Lower leg skin (tissue), 3 donors: ENCODE measurements around the gene PDSS2.

Experiments used
- POLR2A ChIP-seq, 2 donors: fragments of 450-650 bp; IDR thresholded peaks; one replicate each; pipeline ENCODE4 v1.6.1; 2016 to 2017; ENCODE audit warnings: antibody characterized with exemption in 2 of 2, mild to moderate bottlenecking in 1 of 2, moderate library complexity in 1 of 2
- TF ChIP-seq, protein P1 (sequence below), 3 donors: fragments of 450-650 bp; IDR thresholded peaks; one replicate each; pipeline ENCODE4 v1.5.1; 2016; ENCODE audit warnings: antibody characterized with exemption in 3 of 3, mild to moderate bottlenecking in 3 of 3, moderate library complexity in 2 of 3

DNA sequence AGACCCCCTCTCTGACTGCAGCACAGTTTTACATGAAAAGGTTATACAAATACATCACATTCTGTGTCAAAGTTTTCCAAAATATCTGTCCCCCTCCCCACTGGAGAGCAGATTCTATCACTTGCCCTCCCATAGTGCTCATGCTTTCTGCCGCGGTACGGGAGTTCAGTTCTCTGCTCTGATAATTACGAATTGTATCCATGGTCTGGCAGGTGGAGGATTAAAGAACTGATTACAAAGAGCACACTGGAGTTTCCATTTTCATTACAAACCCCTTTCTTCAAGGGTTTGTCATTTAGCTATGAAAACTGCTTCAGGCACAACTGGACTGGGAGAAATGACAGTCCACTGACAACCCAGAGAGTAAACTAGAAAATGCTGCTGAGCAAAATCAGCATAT, 166.0 kb downstream of the PDSS2 start:
- TF ChIP-seq, protein P1, sequence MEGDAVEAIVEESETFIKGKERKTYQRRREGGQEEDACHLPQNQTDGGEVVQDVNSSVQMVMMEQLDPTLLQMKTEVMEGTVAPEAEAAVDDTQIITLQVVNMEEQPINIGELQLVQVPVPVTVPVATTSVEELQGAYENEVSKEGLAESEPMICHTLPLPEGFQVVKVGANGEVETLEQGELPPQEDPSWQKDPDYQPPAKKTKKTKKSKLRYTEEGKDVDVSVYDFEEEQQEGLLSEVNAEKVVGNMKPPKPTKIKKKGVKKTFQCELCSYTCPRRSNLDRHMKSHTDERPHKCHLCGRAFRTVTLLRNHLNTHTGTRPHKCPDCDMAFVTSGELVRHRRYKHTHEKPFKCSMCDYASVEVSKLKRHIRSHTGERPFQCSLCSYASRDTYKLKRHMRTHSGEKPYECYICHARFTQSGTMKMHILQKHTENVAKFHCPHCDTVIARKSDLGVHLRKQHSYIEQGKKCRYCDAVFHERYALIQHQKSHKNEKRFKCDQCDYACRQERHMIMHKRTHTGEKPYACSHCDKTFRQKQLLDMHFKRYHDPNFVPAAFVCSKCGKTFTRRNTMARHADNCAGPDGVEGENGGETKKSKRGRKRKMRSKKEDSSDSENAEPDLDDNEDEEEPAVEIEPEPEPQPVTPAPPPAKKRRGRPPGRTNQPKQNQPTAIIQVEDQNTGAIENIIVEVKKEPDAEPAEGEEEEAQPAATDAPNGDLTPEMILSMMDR (IDR thresholded peaks at IDR 0.05) = no peak
- TF ChIP-seq POLR2A (IDR thresholded peaks at IDR 0.05) = no peak
